ENCODE data around the gene SVOP.

The SVOP gene

DNA sequence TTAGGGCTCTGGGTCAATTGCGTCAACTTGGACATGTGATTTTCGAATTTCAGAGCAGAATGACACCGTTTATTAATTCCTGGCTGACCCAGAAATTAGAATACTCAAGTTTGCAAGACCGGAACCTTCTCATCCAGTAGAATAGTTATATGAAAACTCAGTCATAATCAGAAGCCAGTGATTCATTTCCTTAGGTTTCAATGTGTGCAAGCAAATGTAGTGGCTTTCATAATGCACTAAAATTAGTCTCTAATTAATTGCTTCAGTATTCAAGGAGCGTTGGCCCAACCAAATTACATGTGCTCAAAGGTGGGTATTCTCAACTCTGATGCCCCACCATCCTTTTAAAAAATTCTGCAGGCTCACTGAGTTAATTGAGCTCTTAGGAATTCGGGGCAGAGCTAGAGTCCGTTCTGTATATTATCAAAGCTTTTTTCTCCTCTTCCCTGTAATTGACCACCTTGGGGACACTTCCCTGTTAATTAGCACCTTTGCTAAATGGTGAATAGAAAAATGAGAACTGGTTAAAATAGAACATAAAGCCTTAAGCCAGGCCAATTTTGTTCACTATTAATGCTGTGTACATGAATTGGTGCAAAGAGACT, 85.6 kb downstream of the SVOP start:
- H3K36me3 Mint-ChIP-seq: no peaks in the 10 kb centered on the region
- no peaks in the 10 kb centered on the region for H3K27me3 Mint-ChIP-seq
- H3K9me3 Mint-ChIP-seq: no peaks in the 10 kb centered on the region
- no peak overlapping the region for H3K27ac Mint-ChIP-seq
- no peaks in the 10 kb centered on the region for H3K4me1 Mint-ChIP-seq
- H3K4me3 Mint-ChIP-seq: no peak overlapping the region

DNA sequence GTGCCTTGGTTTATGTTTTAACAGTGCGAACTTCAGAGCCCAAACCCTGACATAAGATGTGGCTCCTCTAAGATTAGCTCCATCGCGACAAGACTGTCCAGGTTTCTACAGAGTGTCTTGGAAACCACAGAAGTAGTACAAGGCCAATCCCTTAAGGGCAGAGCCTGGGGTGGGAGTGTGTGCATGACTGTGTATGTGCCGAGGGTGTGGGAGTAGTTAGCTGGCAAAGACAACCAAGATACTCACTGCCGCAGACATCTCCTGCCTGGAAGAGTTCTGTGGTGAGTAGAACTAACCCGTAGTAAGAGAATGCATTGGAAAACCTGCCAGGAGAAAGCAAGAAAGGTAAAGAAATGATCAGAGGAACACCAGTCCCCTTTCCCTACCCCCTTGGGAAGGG, 86.9 kb downstream of the SVOP start:
- Mint-ChIP-seq H3K9me3 (no peaks in the 10 kb centered on the region), H3K4me1 (no peaks in the 10 kb centered on the region), H3K4me3 (no peak overlapping the region), H3K27me3 (no peaks in the 10 kb centered on the region), H3K36me3 (no peaks in the 10 kb centered on the region), H3K27ac (no peak overlapping the region)

DNA sequence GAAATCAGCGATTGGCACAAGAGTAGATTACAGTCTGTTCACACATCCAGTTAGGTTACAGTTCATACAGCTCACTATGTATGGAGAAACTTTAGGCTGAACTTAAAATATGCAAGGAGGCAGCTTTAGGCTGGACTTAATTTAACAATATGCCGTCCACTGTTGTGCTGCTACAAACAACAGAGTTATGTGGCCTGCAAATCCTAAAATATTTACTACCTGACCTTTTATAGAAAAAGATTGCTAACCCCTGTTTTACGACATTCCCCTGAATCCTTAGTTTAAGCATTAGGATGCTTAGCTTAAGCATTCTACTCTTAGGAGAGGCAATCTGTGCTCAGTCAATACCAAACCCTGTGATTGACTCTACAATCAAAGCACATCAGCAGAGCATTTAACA, 90.1 kb downstream of the SVOP start:
- H3K4me1 Mint-ChIP-seq: no peaks in the 10 kb centered on the region
- no peaks in the 10 kb centered on the region for H3K9me3 Mint-ChIP-seq
- no peaks in the 10 kb centered on the region for H3K36me3 Mint-ChIP-seq
- H3K4me3 Mint-ChIP-seq: no peak overlapping the region
- H3K27me3 Mint-ChIP-seq: no peaks in the 10 kb centered on the region
- H3K27ac Mint-ChIP-seq: no peak overlapping the region

DNA sequence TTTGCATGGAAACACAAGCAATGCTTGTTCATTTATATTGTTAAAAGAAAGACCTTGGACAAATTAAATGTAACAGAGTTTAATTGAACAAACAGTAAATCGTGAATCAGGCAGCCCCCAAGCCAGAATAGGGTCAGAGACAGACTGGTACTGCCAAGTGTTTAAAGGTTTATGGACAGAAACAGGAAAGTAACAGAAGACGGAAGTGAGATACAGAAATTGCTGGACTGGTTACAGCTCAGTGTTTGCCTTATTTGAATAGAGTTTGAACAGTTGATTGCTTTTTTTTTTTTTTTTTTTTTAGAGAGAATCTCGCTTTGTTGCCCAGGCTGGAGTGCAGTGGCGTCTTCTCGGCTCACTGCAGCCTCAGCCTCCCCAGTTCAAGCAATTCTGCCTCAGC, 90.7 kb downstream of the SVOP start:
- H3K9me3 Mint-ChIP-seq: no peaks in the 10 kb centered on the region
- H3K4me3 Mint-ChIP-seq: no peak overlapping the region
- H3K27me3 Mint-ChIP-seq: no peaks in the 10 kb centered on the region
- H3K4me1 Mint-ChIP-seq: no peaks in the 10 kb centered on the region
- H3K27ac Mint-ChIP-seq: no peak overlapping the region
- no peaks in the 10 kb centered on the region for H3K36me3 Mint-ChIP-seq

DNA sequence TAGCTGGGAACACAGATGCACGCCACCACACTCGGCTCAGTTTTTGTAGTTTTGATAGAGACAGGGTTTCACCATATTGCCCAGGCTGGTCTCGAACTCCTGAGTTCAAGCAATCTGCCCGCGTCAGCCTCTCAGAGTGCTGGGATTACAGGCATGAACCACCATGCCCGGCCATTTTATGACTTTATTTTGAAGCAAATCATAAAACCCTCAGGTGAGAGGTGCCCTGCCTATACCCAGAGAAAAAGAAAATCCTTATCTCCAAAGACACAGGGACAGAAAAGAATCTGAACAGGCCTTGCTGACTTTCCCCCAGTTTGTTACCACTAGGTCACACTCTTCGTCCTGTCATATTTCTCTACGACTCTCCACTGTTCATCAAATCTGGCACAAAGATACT, 92.2 kb downstream of the SVOP start:
- no peak overlapping the region for H3K27ac Mint-ChIP-seq
- no peaks in the 10 kb centered on the region for H3K9me3 Mint-ChIP-seq
- H3K4me1 Mint-ChIP-seq: no peaks in the 10 kb centered on the region
- H3K27me3 Mint-ChIP-seq: no peaks in the 10 kb centered on the region
- no peak overlapping the region for H3K4me3 Mint-ChIP-seq
- no peaks in the 10 kb centered on the region for H3K36me3 Mint-ChIP-seq

DNA sequence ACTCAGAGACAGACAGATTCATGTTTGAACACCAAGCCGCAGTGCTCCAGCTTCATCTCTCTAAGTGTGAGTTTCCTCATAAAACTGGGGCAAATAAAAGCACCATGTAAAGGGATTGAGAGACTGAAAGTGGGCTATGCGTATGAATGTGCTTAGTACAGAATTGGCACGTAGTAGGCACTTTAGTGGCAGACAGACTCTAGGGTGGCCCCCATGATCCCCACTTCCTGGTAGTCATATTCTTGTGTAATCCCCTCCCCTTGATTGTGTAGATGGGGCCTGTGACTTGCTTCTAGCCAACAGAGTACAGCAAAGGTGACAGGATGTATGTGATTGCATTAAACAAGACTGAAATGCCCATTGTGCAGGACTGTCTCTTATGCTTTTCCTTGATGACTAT, 98.0 kb downstream of the SVOP start:
- Mint-ChIP-seq H3K4me3 (no peak overlapping the region), H3K36me3 (no peaks in the 10 kb centered on the region), H3K27ac (no peak overlapping the region), H3K9me3 (no peaks in the 10 kb centered on the region), H3K4me1 (no peaks in the 10 kb centered on the region), H3K27me3 (peaks cover 2% of the 10 kb centered on the region)

DNA sequence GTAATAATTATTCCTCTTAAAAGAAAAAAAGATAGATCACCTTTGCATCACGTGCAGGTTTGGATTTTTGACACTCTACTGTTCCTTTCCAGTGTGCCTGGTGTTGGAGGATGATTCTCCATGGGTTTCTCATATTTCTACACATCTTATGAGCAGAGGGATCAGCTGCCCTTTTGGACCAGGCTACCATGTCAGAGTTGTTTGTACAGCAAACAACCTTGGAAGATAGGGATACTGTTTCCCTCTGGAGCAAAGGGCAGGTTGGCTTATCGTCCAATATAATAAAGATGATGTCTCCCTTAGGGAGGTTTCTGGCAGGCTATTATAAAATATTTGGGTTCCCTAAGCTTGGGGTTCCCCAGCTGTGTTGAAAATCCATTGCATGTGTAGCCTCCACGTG, 98.9 kb downstream of the SVOP start:
- Mint-ChIP-seq H3K27ac (no peak overlapping the region), H3K9me3 (no peaks in the 10 kb centered on the region), H3K4me3 (no peak overlapping the region), H3K36me3 (no peaks in the 10 kb centered on the region), H3K4me1 (no peaks in the 10 kb centered on the region), H3K27me3 (peaks cover 2% of the 10 kb centered on the region)

DNA sequence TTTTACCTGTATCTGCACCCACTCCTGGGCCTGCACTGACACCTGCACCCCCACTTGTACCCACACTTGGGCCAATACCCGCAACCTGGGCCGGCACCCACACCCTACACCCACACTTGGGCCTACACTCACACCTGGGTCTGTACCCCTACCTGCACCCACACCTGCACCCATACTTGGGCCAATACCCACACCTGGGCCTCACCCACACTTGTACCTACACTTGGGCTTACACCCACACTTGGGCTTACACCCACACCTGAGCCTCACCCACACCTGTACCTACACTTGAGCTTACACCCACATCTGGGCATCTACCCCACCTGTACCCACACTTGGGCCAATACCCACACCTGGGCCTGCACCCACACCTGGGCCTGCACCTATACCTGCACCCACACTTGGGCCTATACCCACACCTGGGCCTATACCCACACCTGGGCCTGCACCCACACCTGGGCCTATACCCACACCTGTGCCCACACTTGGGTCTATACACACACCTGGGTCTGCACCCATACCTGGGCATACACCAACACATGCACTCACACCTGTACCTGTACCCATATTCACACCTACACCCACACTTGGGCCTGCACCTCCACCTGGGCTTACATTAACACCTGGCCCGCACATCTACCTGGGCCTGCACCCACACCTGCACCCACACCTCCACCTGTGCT, 101.8 kb downstream of the SVOP start:
- Mint-ChIP-seq H3K27me3 (peaks cover 3% of the 10 kb centered on the region), H3K36me3 (no peaks in the 10 kb centered on the region), H3K27ac (no peak overlapping the region)

DNA sequence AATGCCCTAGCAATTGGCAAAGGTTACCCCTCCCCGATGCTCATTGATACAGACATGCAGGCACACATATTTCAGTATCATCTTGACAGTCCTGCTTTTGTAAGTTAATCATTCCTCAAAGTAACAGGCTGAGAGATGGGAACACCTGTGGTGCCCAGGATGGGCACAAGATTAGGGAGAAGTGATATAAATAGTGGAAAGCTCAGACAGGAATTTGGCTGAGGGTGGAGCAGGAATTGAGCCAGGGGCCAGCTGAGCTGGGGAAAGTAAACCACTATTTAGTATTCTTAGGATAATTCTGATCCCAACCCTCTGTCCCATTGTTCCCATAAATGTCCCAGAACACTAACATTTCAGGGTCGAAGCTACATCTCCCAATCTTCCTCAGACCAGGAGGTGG, 102.7 kb downstream of the SVOP start:
- Mint-ChIP-seq H3K27me3 (peaks cover 3% of the 10 kb centered on the region), H3K4me1 (no peaks in the 10 kb centered on the region), H3K27ac (no peak overlapping the region), H3K9me3 (no peaks in the 10 kb centered on the region), H3K36me3 (no peaks in the 10 kb centered on the region), H3K4me3 (no peak overlapping the region)

More for the DNA sequence above, 101.8 kb downstream of the SVOP start:
- Mint-ChIP-seq H3K9me3 (no peaks in the 10 kb centered on the region), H3K4me1 (no peaks in the 10 kb centered on the region), H3K4me3 (no peak overlapping the region)

DNA sequence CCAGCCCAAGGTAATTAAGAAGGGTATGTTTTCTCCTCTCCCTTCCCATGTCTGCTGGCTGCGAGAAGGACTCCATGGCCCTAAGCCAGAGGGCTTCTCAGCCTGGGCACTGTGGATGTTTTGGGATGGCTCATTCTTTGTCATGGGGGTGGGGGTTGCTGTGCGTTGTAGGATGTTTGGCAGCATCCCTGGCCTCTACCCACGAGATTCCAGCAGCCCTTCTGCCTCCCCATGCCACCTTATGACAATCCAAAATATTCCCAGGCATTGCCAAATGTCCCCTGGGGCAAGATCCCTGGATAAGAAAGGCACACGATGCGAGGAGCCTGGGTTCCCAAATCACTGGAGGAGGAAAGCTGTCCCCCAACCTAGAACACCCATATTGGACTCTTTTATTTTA, 104.5 kb downstream of the SVOP start:
- no peaks in the 10 kb centered on the region for H3K9me3 Mint-ChIP-seq
- peaks cover 1% of the 10 kb centered on the region for H3K27me3 Mint-ChIP-seq
- no peak overlapping the region for H3K4me3 Mint-ChIP-seq

DNA sequence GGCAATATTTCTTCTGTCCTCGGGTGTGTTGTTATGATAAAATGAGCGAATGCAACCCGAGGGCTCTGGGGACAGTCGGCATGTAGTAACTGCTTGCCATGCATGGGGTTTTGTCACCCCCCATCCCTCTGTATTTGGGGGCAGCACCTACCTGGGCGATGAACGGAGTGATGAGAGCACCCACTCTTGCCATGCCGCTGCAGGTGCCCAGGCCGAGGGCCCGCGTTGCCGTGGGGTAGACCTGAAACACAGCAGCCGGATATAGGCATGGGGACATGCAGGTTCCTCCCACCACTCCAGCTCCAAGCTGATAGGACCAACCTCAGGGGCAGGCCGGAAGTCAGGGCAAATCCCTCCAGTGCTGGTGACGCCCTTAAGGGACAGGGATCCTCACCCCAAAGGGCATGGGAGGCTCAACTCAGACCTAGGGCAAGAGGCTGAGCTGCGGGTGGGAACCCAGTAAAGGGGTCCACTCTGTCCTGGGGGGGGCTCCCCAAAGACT, 105.2 kb downstream of the SVOP start:
- no peak overlapping the region for H3K27ac Mint-ChIP-seq
- H3K4me3 Mint-ChIP-seq: no peak overlapping the region
- H3K4me1 Mint-ChIP-seq: no peaks in the 10 kb centered on the region
- H3K36me3 Mint-ChIP-seq: no peaks in the 10 kb centered on the region
- H3K27me3 Mint-ChIP-seq: peaks cover 1% of the 10 kb centered on the region
- H3K9me3 Mint-ChIP-seq: no peaks in the 10 kb centered on the region

More for the DNA sequence above, 104.5 kb downstream of the SVOP start:
- no peaks in the 10 kb centered on the region for H3K36me3 Mint-ChIP-seq
- no peak overlapping the region for H3K27ac Mint-ChIP-seq
- no peaks in the 10 kb centered on the region for H3K4me1 Mint-ChIP-seq

DNA sequence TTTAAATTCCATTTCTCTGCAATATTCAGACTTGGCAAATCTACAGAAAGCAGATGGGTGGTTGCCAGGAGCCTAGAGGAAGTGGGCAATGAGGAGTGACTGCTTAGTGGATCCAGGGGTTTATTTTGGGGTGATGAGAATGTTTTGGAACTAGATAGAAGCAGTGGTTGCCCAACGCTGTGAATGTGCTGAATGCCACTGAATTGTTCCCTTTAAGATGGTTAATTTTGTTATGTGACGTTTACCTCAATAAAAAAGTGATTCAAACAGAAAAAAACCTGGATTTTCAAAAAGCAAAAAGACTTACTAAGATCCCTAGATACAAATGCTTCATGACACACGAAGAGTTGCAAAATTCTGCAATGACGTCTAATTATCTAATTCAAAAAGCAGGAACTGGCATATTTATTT, 106.7 kb downstream of the SVOP start:
- H3K9me3 Mint-ChIP-seq: no peaks in the 10 kb centered on the region
- H3K4me1 Mint-ChIP-seq: no peaks in the 10 kb centered on the region
- H3K4me3 Mint-ChIP-seq: no peak overlapping the region
- H3K27ac Mint-ChIP-seq: no peak overlapping the region
- H3K36me3 Mint-ChIP-seq: no peaks in the 10 kb centered on the region
- peaks cover 1% of the 10 kb centered on the region for H3K27me3 Mint-ChIP-seq

DNA sequence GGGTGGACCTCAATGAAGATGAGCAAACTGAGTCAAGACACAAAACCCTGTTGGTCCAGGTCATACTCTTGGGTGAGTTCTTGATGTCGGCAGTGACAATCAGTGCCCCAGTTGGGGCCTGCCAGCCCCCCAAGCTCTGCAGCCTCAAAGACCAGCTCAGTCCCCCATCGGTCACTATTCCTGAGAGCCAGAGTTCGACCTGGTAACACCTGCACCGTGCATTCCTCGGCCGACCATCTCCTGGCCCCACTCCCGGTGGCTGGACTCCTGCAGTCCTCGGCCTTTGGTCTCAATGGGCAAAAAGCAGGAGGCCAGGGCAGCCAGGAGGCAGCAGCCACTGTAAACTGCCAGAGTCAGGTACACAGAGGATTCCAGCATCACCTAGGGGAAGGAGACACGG, 108.5 kb downstream of the SVOP start:
- Mint-ChIP-seq H3K4me3 (no peak overlapping the region), H3K27ac (no peak overlapping the region), H3K9me3 (no peaks in the 10 kb centered on the region), H3K36me3 (no peaks in the 10 kb centered on the region), H3K27me3 (peaks cover 2% of the 10 kb centered on the region), H3K4me1 (no peaks in the 10 kb centered on the region)

DNA sequence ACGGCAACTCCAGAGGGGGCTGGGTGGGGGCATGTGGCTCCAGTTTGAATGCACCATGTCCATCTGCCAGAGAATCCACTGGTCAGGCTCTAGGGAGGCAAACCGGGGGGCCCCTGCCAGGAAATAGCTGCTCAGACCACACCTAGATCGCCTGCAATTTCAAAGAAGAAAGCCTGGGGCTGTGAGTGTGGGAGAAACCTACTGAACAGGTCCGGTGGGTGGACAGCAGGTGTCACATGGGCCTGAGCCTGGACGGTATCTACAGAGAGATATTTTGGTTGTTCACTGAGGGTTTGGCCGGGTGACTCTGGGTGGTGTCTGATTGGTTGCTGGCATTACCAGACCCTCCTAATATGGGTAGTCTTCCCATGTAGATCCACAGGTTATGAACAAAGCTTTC, 109.0 kb downstream of the SVOP start:
- Mint-ChIP-seq H3K4me1 (no peaks in the 10 kb centered on the region), H3K9me3 (no peaks in the 10 kb centered on the region), H3K4me3 (no peak overlapping the region), H3K27ac (no peak overlapping the region), H3K27me3 (peaks cover 2% of the 10 kb centered on the region), H3K36me3 (no peaks in the 10 kb centered on the region)

DNA sequence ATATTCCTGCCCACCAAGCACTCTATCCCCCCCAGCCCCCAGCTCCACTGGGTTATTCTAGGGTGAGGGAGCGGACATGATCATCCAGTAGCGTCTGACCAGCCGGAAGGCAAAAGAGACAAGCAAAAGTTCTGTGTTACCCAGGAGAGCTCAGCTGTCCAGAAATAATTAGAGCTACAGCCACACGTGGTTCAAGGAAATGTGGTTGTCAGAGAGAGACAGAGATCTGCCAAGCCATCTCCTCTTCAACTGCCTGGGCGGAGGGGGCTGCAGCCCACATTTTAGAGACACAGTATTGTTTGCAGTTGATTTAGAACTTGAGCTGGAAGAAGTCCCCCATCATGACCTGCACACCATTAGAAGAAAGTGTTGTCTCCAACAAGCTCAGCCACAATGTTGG, 110.5 kb downstream of the SVOP start:
- Mint-ChIP-seq H3K4me1 (no peaks in the 10 kb centered on the region), H3K36me3 (no peaks in the 10 kb centered on the region), H3K27ac (no peak overlapping the region), H3K27me3 (peaks cover 8% of the 10 kb centered on the region), H3K4me3 (no peak overlapping the region), H3K9me3 (no peaks in the 10 kb centered on the region)

DNA sequence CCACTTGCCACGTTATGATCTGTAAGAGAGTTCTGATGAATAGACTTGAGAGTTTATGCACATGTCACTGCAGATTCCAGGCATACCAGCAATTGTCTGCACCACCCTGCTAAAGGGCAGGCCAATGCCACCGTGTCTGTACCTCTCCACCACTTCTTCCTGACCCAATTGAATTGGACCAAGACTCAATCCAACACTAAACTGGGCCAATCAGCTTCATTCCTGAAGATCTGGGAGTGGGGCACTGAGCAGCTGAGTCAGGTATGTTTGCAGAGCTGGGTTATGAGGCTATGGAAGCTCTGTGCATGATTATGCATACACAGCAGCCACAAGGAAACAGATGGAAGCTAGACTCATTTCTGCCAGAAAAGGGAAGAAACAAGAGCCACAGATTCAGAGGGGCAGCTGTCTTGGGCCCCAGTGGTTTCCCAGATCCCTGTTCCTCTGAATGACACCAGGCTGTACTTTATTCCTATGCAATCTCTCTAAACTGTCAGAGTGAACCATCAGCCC, 113.0 kb downstream of the SVOP start:
- peaks cover 6% of the 10 kb centered on the region for H3K27me3 Mint-ChIP-seq
- H3K9me3 Mint-ChIP-seq: no peaks in the 10 kb centered on the region
- no peaks in the 10 kb centered on the region for H3K36me3 Mint-ChIP-seq
- no peak overlapping the region for H3K4me3 Mint-ChIP-seq
- H3K4me1 Mint-ChIP-seq: no peaks in the 10 kb centered on the region
- H3K27ac Mint-ChIP-seq: no peak overlapping the region

Data from activated naive CD4-positive, alpha-beta T cell treated with anti-CD3 and anti-CD28 coated beads, Interleukin-2, amount 50 U/mL, for 24 hours (primary cell).